ENCODE data around the gene PADI6.

- TF ChIP-seq CTCF (IDR thresholded peaks at IDR 0.05), result no peak
- TF ChIP-seq POLR2A (IDR thresholded peaks at IDR 0.05), result no peak
These were observed 21.0 kb upstream of the PADI6 start for GRCh38 chr1:17350928-17351446.
